A549 (cell line): ENCODE measurements around the gene DYRK4. TPM values are rescaled to one million over a fixed set of nuclear protein-coding genes. Genes with fewer than 3 reads are reported as not detected.

ENCODE experiments used
- ATAC-seq, 2 experiments: fragments of 200-7000 bp in 1 of 2; fragments of >200 bp in 1 of 2; cut with Nextera tagmentation in 1 of 2; cut with Tn5 transposase in 1 of 2; 3 replicates each; pipeline versions ENCODE4 v1.8.0 to v1.9.1; 2018 to 2020; ENCODE audit warnings: mild to moderate bottlenecking in 1 of 2, moderate library complexity in 1 of 2
- CTCF ChIA-PET: fragments of 300-600 bp; sonication (Branson Sonifier 250); formaldehyde crosslinking; extraction: SDS; loops from one replicate; lab custom pipeline; 2021; ENCODE audit warnings: antibody characterized with exemption, inconsistent platforms; lab: Yijun Ruan, JAX
- POLR2A ChIA-PET: fragments of 350-600 bp; formaldehyde crosslinking; extraction: SDS; loops from one replicate; lab custom pipeline; 2021; ENCODE audit warnings: antibody characterized with exemption, inconsistent platforms; lab: Yijun Ruan, JAX
- DNase-seq, 2 experiments: peaks; one replicate each; pipeline versions ENCODE4 v3.0.0 to v3.0.0-alpha.2; 2011 to 2016; ENCODE audit warnings: low read depth in 1 of 2, low spot score in 1 of 2
- FAIRE-seq: peaks from 2 replicates; lab custom pipeline; 2011; peaks lifted over from hg19 to GRCh38; lab: Jason Lieb, UNC
- H3K27ac ChIP-seq, 2 experiments: fragments of >200 bp; sonication (Bioruptor Twin); formaldehyde crosslinking; 3 replicates each; pipeline ENCODE4 v1.5.1; 2016 to 2017
- H3K4me1 ChIP-seq: fragments of >200 bp; sonication (Bioruptor Twin); formaldehyde crosslinking; 3 replicates; pipeline ENCODE4 v1.6.1; 2016
- H3K4me2 ChIP-seq: fragments of >200 bp; sonication (Bioruptor Twin); formaldehyde crosslinking; 3 replicates; pipeline ENCODE4 v1.6.1; 2016
- H3K4me3 ChIP-seq: fragments of >200 bp; sonication (Bioruptor Twin); formaldehyde crosslinking; 3 replicates; pipeline ENCODE4 v1.5.1; 2016
- H3K9me3 ChIP-seq: fragments of >200 bp; sonication (Bioruptor Twin); formaldehyde crosslinking; 3 replicates; pipeline ENCODE4 v1.6.1; 2016
- ATOH8 ChIP-seq: fragments of 250-450 bp; sonication (Bioruptor Pico); IDR thresholded peaks from 2 replicates; pipeline ENCODE4 v1.5.0; 2020; ENCODE audit warnings: low read depth, mild to moderate bottlenecking, moderate library complexity
- E2F6 ChIP-seq: IDR thresholded peaks from 2 replicates; pipeline ENCODE4 v1.6.1; 2012; ENCODE audit warnings: low read depth, borderline replicate concordance
- EHF ChIP-seq: fragments of 250-450 bp; sonication (Bioruptor Pico); IDR thresholded peaks from 2 replicates; pipeline ENCODE4 v1.5.0; 2020; ENCODE audit warnings: mild to moderate bottlenecking
- ELK1 ChIP-seq: fragments of 150-350 bp; IDR thresholded peaks from 2 replicates; pipeline ENCODE4 v1.6.1; 2014; ENCODE audit warnings: low read depth, mild to moderate bottlenecking, low read length
- EP300 ChIP-seq, 2 experiments: fragments of >200 bp; sonication (Bioruptor Twin); formaldehyde crosslinking; IDR thresholded peaks; 2 replicates in 1 of 2; 3 replicates in 1 of 2; pipeline ENCODE4 v1.6.1; 2016 to 2017
- ESRRA ChIP-seq: fragments of 150-350 bp; IDR thresholded peaks from 2 replicates; pipeline ENCODE4 v1.6.1; 2014; ENCODE audit warnings: mild to moderate bottlenecking, low read length, borderline replicate concordance
- FOSL2 ChIP-seq, 2 experiments: fragments of 450-650 bp in 1 of 2; fragments of >200 bp in 1 of 2; sonication (Bioruptor Twin) in 1 of 2; formaldehyde crosslinking; IDR thresholded peaks; 2 replicates each; pipeline versions ENCODE4 v1.5.0 to v1.6.1; 2016 to 2020; ENCODE audit warnings: mild to moderate bottlenecking in 1 of 2, moderate library complexity in 1 of 2
- GATA3 ChIP-seq: IDR thresholded peaks from 2 replicates; pipeline ENCODE4 v1.6.1; 2012; ENCODE audit warnings: borderline replicate concordance
- HMGXB4 ChIP-seq: fragments of 250-450 bp; sonication (Bioruptor Pico); IDR thresholded peaks from 2 replicates; pipeline ENCODE4 v1.5.0; 2021; ENCODE audit warnings: mild to moderate bottlenecking, moderate library complexity, borderline replicate concordance
- HOXA7 ChIP-seq: fragments of 250-450 bp; sonication (Bioruptor Pico); IDR thresholded peaks from 2 replicates; pipeline ENCODE4 v1.5.0; 2020; ENCODE audit warnings: mild to moderate bottlenecking, moderate library complexity
- JUN ChIP-seq, 2 experiments: fragments of >200 bp; sonication (Bioruptor Twin); formaldehyde crosslinking; IDR thresholded peaks; 2 replicates in 1 of 2; 3 replicates in 1 of 2; pipeline ENCODE4 v1.6.1; 2016 to 2017
- JUNB ChIP-seq: fragments of >200 bp; sonication (Bioruptor Twin); formaldehyde crosslinking; IDR thresholded peaks from 2 replicates; pipeline ENCODE4 v1.6.1; 2016
- KDM5A ChIP-seq: fragments of 200-600 bp; sonication (generic); IDR thresholded peaks from 2 replicates; pipeline ENCODE4 v1.6.1; 2016; ENCODE audit warnings: antibody characterized with exemption, mild to moderate bottlenecking
- MAFK ChIP-seq: fragments of 450-650 bp; IDR thresholded peaks from 2 replicates; pipeline ENCODE4 v1.6.1; 2014; ENCODE audit not compliant: partially characterized antibody
- MAX ChIP-seq: IDR thresholded peaks from 2 replicates; pipeline ENCODE4 v1.6.1; 2012
- MAZ ChIP-seq: fragments of 150-350 bp; IDR thresholded peaks from 2 replicates; pipeline ENCODE4 v1.6.1; 2014; ENCODE audit warnings: antibody characterized with exemption, low read depth, low read length, borderline replicate concordance
- NFE2L2 ChIP-seq: fragments of 150-350 bp; conservative IDR thresholded peaks from 2 replicates; pipeline ENCODE4 v1.6.1; 2014; ENCODE audit warnings: low read length
- NR3C1 ChIP-seq: fragments of >200 bp; sonication (Bioruptor Twin); formaldehyde crosslinking; IDR thresholded peaks from 3 replicates; pipeline ENCODE4 v1.6.1; 2017
- PHF8 ChIP-seq: fragments of 200-600 bp; sonication (generic); IDR thresholded peaks from 2 replicates; pipeline ENCODE4 v1.6.1; 2016; ENCODE audit warnings: low read depth, mild to moderate bottlenecking, antibody characterized with exemption, moderate library complexity, borderline replicate concordance
- POLR2A ChIP-seq: IDR thresholded peaks from 2 replicates; pipeline ENCODE4 v1.6.1; 2012; ENCODE audit warnings: mild to moderate bottlenecking, low read length
- RAD21 ChIP-seq, 2 experiments: fragments of >200 bp in 1 of 2; sonication (Bioruptor Twin) in 1 of 2; formaldehyde crosslinking in 1 of 2; IDR thresholded peaks in 1 of 2; conservative IDR thresholded peaks in 1 of 2; 2 replicates in 1 of 2; 3 replicates in 1 of 2; pipeline ENCODE4 v1.6.1; 2012 to 2018; ENCODE audit warnings: inconsistent platforms in 1 of 2
- RFX5 ChIP-seq: fragments of 450-650 bp; IDR thresholded peaks from 2 replicates; pipeline ENCODE4 v1.7.1; 2014; ENCODE audit warnings: antibody characterized with exemption, mild to moderate bottlenecking, moderate library complexity
- SREBF2 ChIP-seq: fragments of 450-650 bp; IDR thresholded peaks from 2 replicates; pipeline ENCODE4 v1.6.1; 2014; ENCODE audit warnings: mild to moderate bottlenecking, moderate library complexity
- TFCP2L1 ChIP-seq: fragments of 250-450 bp; sonication (Bioruptor Pico); IDR thresholded peaks from 2 replicates; pipeline ENCODE4 v1.5.0; 2021; ENCODE audit warnings: mild to moderate bottlenecking
- ZNF302 ChIP-seq: fragments of 250-450 bp; sonication (Bioruptor Pico); IDR thresholded peaks from 2 replicates; pipeline ENCODE4 v1.9.0; 2021; ENCODE audit warnings: inconsistent platforms, mild to moderate bottlenecking, moderate library complexity
- WGBS: methylation state at CpG from one replicate; pipeline ENCODE4 v1.1.6; 2017; ENCODE audit errors: missing lambda C conversion rate; 5-methylcytosine and 5-hydroxymethylcytosine counted together
- polyA plus RNA-seq, 4 experiments: library from polyadenylated mRNA; depleted of rRNA in 3 of 4; stranded (reverse); fragments of >200 nt; fragmentation: RNase III in 1 of 4; extraction: RNeasy Plus Mini Kit Qiagen cat#74134 plus additional on column Dnase treatment in 1 of 4; gene quantifications; 2 replicates in 3 of 4; 3 replicates in 1 of 4; pipeline ENCODE4 v1.2.3, GENCODE V29; 2011 to 2017

DYRK4 gene
- polyA plus RNA-seq, 2 of the 4 experiments (the other 2 are of a cell fraction) = 40.3 to 84.5 TPM

GRCh38 chr12:4584281-4584680 lies 22.3 kb downstream of the DYRK4 start:
- Histone ChIP-seq H3K4me1 (no peaks in the 10 kb centered on the region), H3K27ac (no peak overlapping the region), H3K4me2 (no peak overlapping the region), H3K4me3 (no peak overlapping the region), H3K9me3 (no peaks in the 10 kb centered on the region)
- DNase-seq (no peak), FAIRE-seq (no peak), ATAC-seq (no peak)
- ChIA-PET CTCF (interaction anchor here (0.6 to 2.3 kb wide), 2 partner anchors 9 to 20 kb away, joined by 3 to 7 read pairs; no protein-coding TSS in a partner anchor), POLR2A (no interaction called here)
- TF ChIP-seq JUN (IDR thresholded peaks at IDR 0.05) (no peak), RAD21 (conservative IDR thresholded peaks at IDR 0.05 in 1 of 2, IDR thresholded peaks at IDR 0.05 in 1 of 2) (no peak), EP300 (IDR thresholded peaks at IDR 0.05) (no peak), KDM5A (no peak), SREBF2 (no peak)
- 66% methylated on average over 5 of the region's 6 CpGs for WGBS

- CTCF ChIA-PET = interaction anchor here (0.6 to 2.3 kb wide), 3 partner anchors 9 to 19 kb away, joined by 3 to 7 read pairs (median 3); no protein-coding TSS in a partner anchor
- H3K4me1 ChIP-seq = no peaks in the 10 kb centered on the region
- POLR2A ChIA-PET = no interaction called here
- no peak for TF ChIP-seq KDM5A
- no peak for TF ChIP-seq ELK1
- TF ChIP-seq EP300 (IDR thresholded peaks at IDR 0.05) = no peak
- TF ChIP-seq ATOH8 (CRISPR knock-in tag) = no peak
- no peak for TF ChIP-seq HMGXB4 (CRISPR knock-in tag)
- TF ChIP-seq HOXA7 (CRISPR knock-in tag) = no peak
- TF ChIP-seq ZNF302 (CRISPR knock-in tag) = no peak
- no peak for TF ChIP-seq SREBF2
- TF ChIP-seq NR3C1 = no peak
- TF ChIP-seq TFCP2L1 (CRISPR knock-in tag) = no peak
- no peak for TF ChIP-seq EHF
- TF ChIP-seq POLR2A = no peak
- no peak for TF ChIP-seq RFX5
- TF ChIP-seq, all 56 proteins: peak for 0
- 56% methylated on average over 7 of the region's 7 CpGs for WGBS
- DNase-seq (no peak), FAIRE-seq (no peak), ATAC-seq (no peak)
- no peak overlapping the region for H3K4me3 ChIP-seq
- no peak overlapping the region for H3K4me2 ChIP-seq
- H3K27ac ChIP-seq = no peak overlapping the region
- H3K9me3 ChIP-seq = no peaks in the 10 kb centered on the region
Observed at GRCh38 chr12:4584896-4585295, 22.9 kb downstream of the DYRK4 start.

- no peak overlapping the region for H3K27ac ChIP-seq
- ChIA-PET POLR2A (no interaction called here), CTCF (interaction anchor here (0.5 to 1.5 kb wide), 4 partner anchors 11 to 172 kb away, joined by 3 to 7 read pairs (median 4); no protein-coding TSS in a partner anchor)
- WGBS = 39% methylated on average over 3 of the region's 5 CpGs
- no peak overlapping the region for H3K4me3 ChIP-seq
- DNase-seq (no peak), ATAC-seq (no peak), FAIRE-seq (no peak)
- H3K4me2 ChIP-seq = no peak overlapping the region
- H3K9me3 ChIP-seq = no peaks in the 10 kb centered on the region
- H3K4me1 ChIP-seq = no peaks in the 10 kb centered on the region
- TF ChIP-seq MAFK = no peak
- TF ChIP-seq ELK1 = no peak
- no peak for TF ChIP-seq E2F6
- TF ChIP-seq KDM5A = no peak
- no peak for TF ChIP-seq HMGXB4 (CRISPR knock-in tag)
- TF ChIP-seq GATA3 = no peak
- TF ChIP-seq JUNB = no peak
- no peak for TF ChIP-seq FOSL2 (IDR thresholded peaks at IDR 0.05)
- no peak for TF ChIP-seq FOSL2 (CRISPR knock-in tag; IDR thresholded peaks at IDR 0.05)
- no peak for TF ChIP-seq NFE2L2
- no peak for TF ChIP-seq ESRRA
- TF ChIP-seq MAZ = no peak
- TF ChIP-seq MAX = no peak
- TF ChIP-seq PHF8 = no peak
Observed at GRCh38 chr12:4586500-4586899, 24.5 kb downstream of the DYRK4 start.
